K562 (cell line): ENCODE measurements around the gene YARS1. TPM values are rescaled to one million over a fixed set of nuclear protein-coding genes. Genes with fewer than 3 reads are reported as not detected.
A peak's percentile ranks its signal among the peaks of the same experiment; 100 is the strongest.

Experiments
- CHD2 ChIP-seq: IDR thresholded peaks from 2 replicates; pipeline ENCODE4 v1.6.1; 2011; ENCODE audit warnings: low read depth, low read length
- ESRRA ChIP-seq: fragments of 450-650 bp; IDR thresholded peaks from 2 replicates; pipeline ENCODE4 v1.6.1; 2014; ENCODE audit warnings: low read depth, mild to moderate bottlenecking, moderate library complexity, borderline replicate concordance
- HNRNPLL ChIP-seq: fragments of 200-400 bp; formaldehyde crosslinking; IDR thresholded peaks from 2 replicates; pipeline ENCODE4 v1.6.1; 2017; ENCODE audit warnings: low read length, low read depth, mild to moderate bottlenecking; ENCODE audit not compliant: poor library complexity, severe bottlenecking
- ILK ChIP-seq: fragments of 450-650 bp; IDR thresholded peaks from 2 replicates; pipeline ENCODE4 v1.6.1; 2016; ENCODE audit warnings: missing genetic modification characterization, low read depth, mild to moderate bottlenecking, missing compliant biosample characterization, moderate library complexity, borderline replicate concordance
- JUNB ChIP-seq: fragments of 450-650 bp; formaldehyde crosslinking; conservative IDR thresholded peaks from 2 replicates; pipeline ENCODE4 v1.4.0; 2020; ENCODE audit warnings: mild to moderate bottlenecking
- NCOA4 ChIP-seq: fragments of 450-650 bp; IDR thresholded peaks from 2 replicates; pipeline ENCODE4 v1.6.1; 2018; ENCODE audit warnings: mild to moderate bottlenecking; ENCODE audit not compliant: partially characterized antibody
- SAFB ChIP-seq: fragments of 200-400 bp; formaldehyde crosslinking; IDR thresholded peaks from 2 replicates; pipeline ENCODE4 v1.6.1; 2017; ENCODE audit warnings: low read depth, low read length, borderline replicate concordance
- SMC3 ChIP-seq: conservative IDR thresholded peaks from 2 replicates; pipeline ENCODE4 v1.6.1; 2011; ENCODE audit warnings: low read depth, low read length, improper control_type of control experiment; ENCODE audit not compliant: insufficient read depth
- SREBF1 ChIP-seq: fragments of 150-350 bp; IDR thresholded peaks from 2 replicates; pipeline ENCODE4 v1.6.1; 2014; ENCODE audit warnings: antibody characterized with exemption, low read depth, low read length, borderline replicate concordance
- ZBED1 ChIP-seq: IDR thresholded peaks from 2 replicates; pipeline ENCODE4 v1.6.1; 2014
- polyA plus RNA-seq, 8 experiments: library from polyadenylated mRNA; depleted of rRNA in 4 of 8; stranded (reverse) in 5 of 8; unstranded in 3 of 8; fragments of >200 nt; fragmentation: Nextera tagmentation in 2 of 8; fragmentation: Illumina TruSeq in 1 of 8; extraction: Ambion mirVana in 2 of 8; extraction: Trizol in 1 of 8; gene quantifications; 2 replicates each; pipeline versions ENCODE4 v1.2.1 to v1.2.3, GENCODE V29; 2011 to 2014; ENCODE audit warnings: inconsistent platforms in 1 of 8, missing spikeins in 1 of 8
- total RNA-seq, 7 experiments: library from RNA; depleted of rRNA in 6 of 7; stranded (reverse); fragments of >200 nt in 6 of 7; fragmentation: Illumina TruSeq in 2 of 7; extraction: Trizol in 2 of 7; gene quantifications; 2 replicates each; pipeline versions ENCODE4 v1.2.1 to v1.2.3, GENCODE V29; 2011 to 2021; ENCODE audit warnings: low replicate concordance in 1 of 7
- TF ChIP-seq, protein P1 (sequence below): fragments of 250-450 bp; sonication (Bioruptor Pico); IDR thresholded peaks from 2 replicates; pipeline ENCODE4 v1.8.0; 2021; ENCODE audit warnings: borderline replicate concordance, mild to moderate bottlenecking, moderate library complexity; ENCODE audit not compliant: poor library complexity, severe bottlenecking
- TF ChIP-seq, protein P2 (sequence below): IDR thresholded peaks from 2 replicates; pipeline ENCODE4 v1.6.1; 2016; ENCODE audit warnings: missing genetic modification characterization, missing compliant biosample characterization
- TF ChIP-seq, protein P3 (sequence below): fragments of 450-650 bp; IDR thresholded peaks from 2 replicates; pipeline ENCODE4 v1.6.1; 2018; ENCODE audit warnings: mild to moderate bottlenecking, low read depth; ENCODE audit not compliant: partially characterized antibody
- TF ChIP-seq, protein P4 (sequence below): fragments of 250-450 bp; sonication (Bioruptor Pico); IDR thresholded peaks from 2 replicates; pipeline ENCODE4 v1.5.0; 2021; ENCODE audit warnings: mild to moderate bottlenecking, moderate library complexity
- TF ChIP-seq, protein P5 (sequence below): sonication (generic); IDR thresholded peaks from 2 replicates; pipeline ENCODE4 v1.6.1; 2016
- TF ChIP-seq, protein P6 (sequence below): fragments of 450-650 bp; IDR thresholded peaks from 2 replicates; pipeline ENCODE4 v1.6.1; 2016; ENCODE audit warnings: mild to moderate bottlenecking
- TF ChIP-seq, protein P7 (sequence below): fragments of 450-650 bp; IDR thresholded peaks from 2 replicates; pipeline ENCODE4 v1.6.1; 2016; ENCODE audit warnings: low read depth, mild to moderate bottlenecking, moderate library complexity

YARS1 gene
- total and polyA plus RNA-seq, 9 of the 15 experiments (the other 6 are each of a cell fraction or from before 2014, with no cell fraction given), result 66.2 to 336 (median 201) TPM

DNA sequence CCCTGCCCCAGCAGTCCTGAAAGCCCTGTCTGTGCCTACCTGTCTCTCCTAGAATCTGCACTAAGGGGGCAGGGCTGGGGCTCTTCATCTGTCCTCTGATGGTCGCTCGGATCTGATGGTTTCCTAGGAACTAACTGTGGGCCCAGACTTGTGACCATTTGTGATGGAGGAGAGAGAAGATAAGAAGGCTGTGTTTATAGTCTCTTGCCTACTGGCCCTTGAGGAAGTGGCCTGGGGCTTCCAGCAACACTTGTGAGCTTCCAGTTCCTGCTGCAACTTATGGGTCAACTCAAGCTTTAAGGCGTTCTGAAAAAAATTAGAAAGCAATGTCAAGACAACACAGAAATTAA is 61.4 kb downstream of the YARS1 start (continued):
- TF ChIP-seq, protein P1, sequence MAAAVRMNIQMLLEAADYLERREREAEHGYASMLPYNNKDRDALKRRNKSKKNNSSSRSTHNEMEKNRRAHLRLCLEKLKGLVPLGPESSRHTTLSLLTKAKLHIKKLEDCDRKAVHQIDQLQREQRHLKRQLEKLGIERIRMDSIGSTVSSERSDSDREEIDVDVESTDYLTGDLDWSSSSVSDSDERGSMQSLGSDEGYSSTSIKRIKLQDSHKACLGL, result no peak
- TF ChIP-seq, protein P2, sequence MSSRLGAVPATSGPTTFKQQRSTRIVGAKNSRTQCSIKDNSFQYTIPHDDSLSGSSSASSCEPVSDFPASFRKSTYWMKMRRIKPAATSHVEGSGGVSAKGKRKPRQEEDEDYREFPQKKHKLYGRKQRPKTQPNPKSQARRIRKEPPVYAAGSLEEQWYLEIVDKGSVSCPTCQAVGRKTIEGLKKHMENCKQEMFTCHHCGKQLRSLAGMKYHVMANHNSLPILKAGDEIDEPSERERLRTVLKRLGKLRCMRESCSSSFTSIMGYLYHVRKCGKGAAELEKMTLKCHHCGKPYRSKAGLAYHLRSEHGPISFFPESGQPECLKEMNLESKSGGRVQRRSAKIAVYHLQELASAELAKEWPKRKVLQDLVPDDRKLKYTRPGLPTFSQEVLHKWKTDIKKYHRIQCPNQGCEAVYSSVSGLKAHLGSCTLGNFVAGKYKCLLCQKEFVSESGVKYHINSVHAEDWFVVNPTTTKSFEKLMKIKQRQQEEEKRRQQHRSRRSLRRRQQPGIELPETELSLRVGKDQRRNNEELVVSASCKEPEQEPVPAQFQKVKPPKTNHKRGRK (tag), result no peak
- TF ChIP-seq, protein P3, sequence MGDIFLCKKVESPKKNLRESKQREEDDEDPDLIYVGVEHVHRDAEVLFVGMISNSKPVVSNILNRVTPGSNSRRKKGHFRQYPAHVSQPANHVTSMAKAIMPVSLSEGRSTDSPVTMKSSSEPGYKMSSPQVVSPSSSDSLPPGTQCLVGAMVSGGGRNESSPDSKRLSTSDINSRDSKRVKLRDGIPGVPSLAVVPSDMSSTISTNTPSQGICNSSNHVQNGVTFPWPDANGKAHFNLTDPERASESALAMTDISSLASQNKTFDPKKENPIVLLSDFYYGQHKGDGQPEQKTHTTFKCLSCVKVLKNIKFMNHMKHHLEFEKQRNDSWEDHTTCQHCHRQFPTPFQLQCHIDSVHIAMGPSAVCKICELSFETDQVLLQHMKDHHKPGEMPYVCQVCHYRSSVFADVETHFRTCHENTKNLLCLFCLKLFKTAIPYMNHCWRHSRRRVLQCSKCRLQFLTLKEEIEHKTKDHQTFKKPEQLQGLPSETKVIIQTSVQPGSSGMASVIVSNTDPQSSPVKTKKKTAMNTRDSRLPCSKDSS, result no peak
- TF ChIP-seq ILK, result no peak
- TF ChIP-seq SAFB, result no peak
- TF ChIP-seq HNRNPLL, result no peak
- TF ChIP-seq, protein P4, sequence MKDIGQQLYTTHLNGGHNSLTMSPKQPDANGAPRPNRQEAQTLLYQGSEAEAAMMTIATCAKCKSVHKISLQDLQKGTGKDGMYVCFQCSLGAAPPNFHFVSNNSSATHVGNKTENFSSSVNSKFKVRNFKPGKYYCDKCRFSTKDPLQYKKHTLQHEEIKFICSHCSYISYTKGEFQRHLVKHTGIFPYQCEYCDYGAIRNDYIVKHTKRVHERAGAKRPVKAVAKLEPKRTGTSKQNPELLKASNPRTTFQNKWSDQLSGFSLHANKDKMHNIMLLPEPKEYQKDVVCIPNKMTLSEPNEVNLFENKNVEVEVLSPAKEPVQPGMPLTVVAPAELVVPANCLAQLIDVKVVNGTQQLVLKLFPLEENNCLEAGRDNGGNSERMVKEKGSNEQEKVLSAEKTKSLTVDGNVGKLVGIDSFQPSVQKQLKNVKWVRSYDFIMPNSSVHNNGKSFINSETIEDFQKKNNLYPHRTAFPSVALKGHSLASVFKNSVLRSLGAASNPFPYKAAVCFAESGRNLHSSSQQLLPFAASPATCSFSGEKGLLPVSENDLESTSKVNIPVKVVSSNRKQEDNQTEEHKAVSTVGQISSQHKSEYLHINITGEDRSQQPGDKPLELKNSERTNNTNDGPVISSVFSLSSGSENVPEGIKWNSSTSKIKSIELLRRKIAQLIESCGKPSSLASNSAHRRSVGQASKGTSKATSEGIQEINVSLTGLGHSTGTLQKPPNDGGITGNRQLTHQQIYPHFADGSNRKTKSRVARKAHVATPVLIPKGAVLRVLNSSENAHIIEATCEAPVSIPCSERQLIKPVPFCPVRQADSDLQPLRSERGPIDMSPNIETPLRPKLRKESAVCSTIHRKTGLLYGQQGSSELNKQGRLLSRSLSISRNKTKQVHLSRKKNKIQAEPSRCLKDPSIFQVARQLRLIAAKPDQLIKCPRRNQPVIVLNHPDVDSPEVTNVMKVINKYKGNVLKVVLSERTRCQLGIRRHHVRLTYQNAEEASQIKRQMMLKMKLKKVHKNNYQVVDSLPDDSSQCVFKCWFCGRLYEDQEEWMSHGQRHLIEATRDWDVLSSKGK, result no peak
- TF ChIP-seq ZBED1, result no peak
- no peak for TF ChIP-seq SMC3
- TF ChIP-seq, protein P5, sequence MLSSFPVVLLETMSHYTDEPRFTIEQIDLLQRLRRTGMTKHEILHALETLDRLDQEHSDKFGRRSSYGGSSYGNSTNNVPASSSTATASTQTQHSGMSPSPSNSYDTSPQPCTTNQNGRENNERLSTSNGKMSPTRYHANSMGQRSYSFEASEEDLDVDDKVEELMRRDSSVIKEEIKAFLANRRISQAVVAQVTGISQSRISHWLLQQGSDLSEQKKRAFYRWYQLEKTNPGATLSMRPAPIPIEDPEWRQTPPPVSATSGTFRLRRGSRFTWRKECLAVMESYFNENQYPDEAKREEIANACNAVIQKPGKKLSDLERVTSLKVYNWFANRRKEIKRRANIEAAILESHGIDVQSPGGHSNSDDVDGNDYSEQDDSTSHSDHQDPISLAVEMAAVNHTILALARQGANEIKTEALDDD, result peak; percentile 86
- TF ChIP-seq SREBF1, result no peak
- peak; percentile 94 for TF ChIP-seq ESRRA
- TF ChIP-seq, protein P6, sequence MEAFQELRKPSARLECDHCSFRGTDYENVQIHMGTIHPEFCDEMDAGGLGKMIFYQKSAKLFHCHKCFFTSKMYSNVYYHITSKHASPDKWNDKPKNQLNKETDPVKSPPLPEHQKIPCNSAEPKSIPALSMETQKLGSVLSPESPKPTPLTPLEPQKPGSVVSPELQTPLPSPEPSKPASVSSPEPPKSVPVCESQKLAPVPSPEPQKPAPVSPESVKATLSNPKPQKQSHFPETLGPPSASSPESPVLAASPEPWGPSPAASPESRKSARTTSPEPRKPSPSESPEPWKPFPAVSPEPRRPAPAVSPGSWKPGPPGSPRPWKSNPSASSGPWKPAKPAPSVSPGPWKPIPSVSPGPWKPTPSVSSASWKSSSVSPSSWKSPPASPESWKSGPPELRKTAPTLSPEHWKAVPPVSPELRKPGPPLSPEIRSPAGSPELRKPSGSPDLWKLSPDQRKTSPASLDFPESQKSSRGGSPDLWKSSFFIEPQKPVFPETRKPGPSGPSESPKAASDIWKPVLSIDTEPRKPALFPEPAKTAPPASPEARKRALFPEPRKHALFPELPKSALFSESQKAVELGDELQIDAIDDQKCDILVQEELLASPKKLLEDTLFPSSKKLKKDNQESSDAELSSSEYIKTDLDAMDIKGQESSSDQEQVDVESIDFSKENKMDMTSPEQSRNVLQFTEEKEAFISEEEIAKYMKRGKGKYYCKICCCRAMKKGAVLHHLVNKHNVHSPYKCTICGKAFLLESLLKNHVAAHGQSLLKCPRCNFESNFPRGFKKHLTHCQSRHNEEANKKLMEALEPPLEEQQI, result no peak
- TF ChIP-seq NCOA4, result no peak
- TF ChIP-seq CHD2, result no peak
- TF ChIP-seq JUNB (CRISPR knock-in tag), result no peak
- TF ChIP-seq, protein P7, sequence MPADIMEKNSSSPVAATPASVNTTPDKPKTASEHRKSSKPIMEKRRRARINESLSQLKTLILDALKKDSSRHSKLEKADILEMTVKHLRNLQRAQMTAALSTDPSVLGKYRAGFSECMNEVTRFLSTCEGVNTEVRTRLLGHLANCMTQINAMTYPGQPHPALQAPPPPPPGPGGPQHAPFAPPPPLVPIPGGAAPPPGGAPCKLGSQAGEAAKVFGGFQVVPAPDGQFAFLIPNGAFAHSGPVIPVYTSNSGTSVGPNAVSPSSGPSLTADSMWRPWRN, result no peak
